Caki2 (cell line): ENCODE data around the gene C3orf18. TPM values are rescaled to one million over a fixed set of nuclear protein-coding genes. Genes with fewer than 3 reads are reported as not detected.

ENCODE experiments used
- DNase-seq: peaks from one replicate; pipeline ENCODE4 v3.0.0-alpha.2; 2015; ENCODE audit warnings: low read depth
- in situ Hi-C: cut with HindIII; loops from 2 replicates; pipeline ENCODE4 v1.10.0; 2016; ENCODE audit warnings: low sequenced_read_pairs, low pct_unique_long_range_greater_than_20kb, mixed read lengths
- total RNA-seq: library from RNA; depleted of rRNA; stranded (reverse); fragments of >200 nt; shearing (Covaris generic); gene quantifications from 2 replicates; pipeline ENCODE4 v1.2.3, GENCODE V29; 2014; ENCODE audit warnings: low replicate concordance

Gene C3orf18
- total RNA-seq, 1 experiment from 2014 or later: 7.1 TPM

DNA sequence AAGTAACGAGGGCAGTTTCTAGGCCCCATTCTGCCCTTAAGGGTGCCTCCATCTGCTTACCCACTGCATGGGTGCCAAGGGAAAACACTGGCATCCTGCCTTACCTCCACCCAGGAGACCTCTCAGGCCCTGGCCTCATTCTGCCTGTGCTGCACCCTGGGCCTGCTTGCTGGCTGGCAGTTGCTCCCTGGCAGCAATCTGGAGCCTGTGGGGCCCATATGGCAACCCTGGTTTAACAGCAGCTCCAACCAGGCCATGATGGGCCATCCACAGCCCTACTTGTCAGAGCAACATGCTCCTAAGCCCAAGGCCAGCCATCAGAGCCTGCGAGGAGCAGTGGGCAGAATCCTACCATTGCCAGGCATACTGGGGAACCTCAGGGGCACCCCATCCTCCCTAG is 3.7 kb downstream of the C3orf18 start:
- in situ Hi-C loops: no loop called here
- DNase-seq: no peak

- DNase-seq: no peak
- in situ Hi-C loops: no loop called here
Observed at GRCh38 chr3:50562861-50563260, 4.7 kb downstream of the C3orf18 start.

DNA sequence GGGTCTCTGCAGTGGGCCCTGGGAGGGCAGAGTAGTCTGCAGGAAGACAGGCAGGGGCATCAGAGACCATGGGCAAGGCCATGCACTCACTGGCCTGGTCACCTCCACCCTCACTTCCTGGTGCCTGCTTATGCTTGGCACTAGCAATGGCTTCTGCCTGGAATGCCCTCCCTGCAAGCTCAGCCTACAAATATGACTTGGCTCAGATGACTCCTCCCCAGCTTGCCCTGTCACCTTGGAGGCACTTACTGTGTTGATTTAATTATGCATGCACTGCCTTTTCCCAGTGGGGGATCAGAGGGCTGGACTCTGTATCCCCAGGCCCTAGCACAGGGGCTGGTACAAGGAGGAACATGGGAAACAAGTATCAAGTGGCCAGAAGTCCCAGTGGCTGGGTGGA is 7.8 kb downstream of the C3orf18 start:
- in situ Hi-C loops: no loop called here
- peak; percentile 23 for DNase-seq

DNA sequence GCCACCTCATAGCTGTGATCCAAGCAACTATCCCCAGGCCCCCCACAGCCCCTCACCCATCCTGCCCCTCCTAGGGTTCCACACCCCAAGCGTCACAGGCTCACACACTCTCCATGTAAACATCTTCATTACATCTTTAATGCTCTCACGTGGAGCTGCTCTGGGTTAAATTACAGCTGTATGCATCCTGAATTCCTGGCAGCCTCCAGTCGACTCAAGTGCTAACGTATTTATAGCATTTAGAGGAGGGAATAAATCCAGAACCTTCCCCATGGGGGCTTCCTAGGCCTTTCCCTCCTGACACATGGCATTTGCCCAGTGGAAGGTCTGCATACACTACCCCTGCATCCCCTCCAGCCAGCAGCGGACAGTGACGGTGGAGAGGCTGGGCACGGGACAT is 9.6 kb downstream of the C3orf18 start:
- DNase-seq: no peak
- in situ Hi-C loops: no loop called here

GRCh38 chr3:50557106-50557505 is 10.4 kb downstream of the C3orf18 start:
- in situ Hi-C loops: no loop called here
- DNase-seq: no peak

DNA sequence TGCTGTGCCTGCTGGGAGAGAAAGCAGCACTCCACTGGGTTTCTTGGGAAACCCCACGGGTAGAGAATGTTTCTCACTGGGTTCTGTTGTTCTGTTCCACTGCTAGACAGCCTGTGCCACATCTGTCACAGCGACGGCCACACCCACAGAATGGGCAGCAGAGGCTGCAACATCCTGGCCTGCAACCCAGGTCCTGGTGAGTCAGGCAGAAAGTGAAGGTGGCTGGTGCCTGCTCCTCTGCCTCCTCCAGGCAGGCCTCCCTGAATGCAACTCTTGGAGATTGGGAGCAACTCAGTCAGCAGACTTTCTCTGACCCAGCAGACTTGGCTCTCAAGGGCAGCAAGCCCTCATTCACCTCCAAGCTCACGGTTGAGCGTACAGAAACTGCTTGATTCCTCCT is 13.0 kb downstream of the C3orf18 start:
- in situ Hi-C loops: no loop called here
- DNase-seq: no peak

GRCh38 chr3:50552598-50552997 is 14.9 kb downstream of the C3orf18 start:
- no peak for DNase-seq
- in situ Hi-C loops: no loop called here

DNA sequence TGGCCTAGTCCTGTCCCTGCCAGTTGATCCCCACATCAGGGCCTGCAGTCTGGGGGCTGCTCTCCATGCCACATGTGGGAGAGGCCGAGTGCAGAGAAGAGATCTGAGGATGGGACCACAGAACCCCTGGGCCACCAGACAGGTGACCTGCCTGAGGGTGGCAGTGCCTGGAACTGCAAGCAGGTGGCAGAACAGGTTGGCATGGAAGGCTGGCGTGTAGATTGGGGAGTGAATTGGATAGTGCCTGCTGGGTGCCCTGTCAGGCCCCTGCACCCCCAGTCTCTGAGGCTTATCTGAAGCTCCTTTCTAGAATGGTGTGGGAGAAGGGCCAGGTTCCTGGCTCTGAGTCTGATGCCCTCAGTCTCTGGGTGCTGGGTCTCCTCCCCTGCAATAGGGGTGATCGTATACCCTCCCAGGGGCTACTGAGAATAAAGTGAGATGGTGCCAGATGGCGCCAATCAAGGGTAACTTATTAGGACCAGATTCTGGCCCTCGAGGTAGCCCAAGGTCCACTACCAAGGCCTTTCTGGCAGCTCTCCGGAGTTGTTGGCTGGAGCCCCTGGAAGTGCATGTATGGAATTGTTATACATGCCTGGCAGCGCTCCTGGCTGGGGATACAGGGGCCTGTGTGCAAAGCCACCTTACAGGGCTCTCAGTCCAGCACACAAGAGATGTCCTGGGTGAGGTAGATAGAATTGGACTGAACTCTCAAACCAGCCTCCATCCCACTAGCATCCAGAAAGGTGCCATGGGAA is 15.7 kb downstream of the C3orf18 start:
- in situ Hi-C loops: no loop called here
- no peak for DNase-seq

DNA sequence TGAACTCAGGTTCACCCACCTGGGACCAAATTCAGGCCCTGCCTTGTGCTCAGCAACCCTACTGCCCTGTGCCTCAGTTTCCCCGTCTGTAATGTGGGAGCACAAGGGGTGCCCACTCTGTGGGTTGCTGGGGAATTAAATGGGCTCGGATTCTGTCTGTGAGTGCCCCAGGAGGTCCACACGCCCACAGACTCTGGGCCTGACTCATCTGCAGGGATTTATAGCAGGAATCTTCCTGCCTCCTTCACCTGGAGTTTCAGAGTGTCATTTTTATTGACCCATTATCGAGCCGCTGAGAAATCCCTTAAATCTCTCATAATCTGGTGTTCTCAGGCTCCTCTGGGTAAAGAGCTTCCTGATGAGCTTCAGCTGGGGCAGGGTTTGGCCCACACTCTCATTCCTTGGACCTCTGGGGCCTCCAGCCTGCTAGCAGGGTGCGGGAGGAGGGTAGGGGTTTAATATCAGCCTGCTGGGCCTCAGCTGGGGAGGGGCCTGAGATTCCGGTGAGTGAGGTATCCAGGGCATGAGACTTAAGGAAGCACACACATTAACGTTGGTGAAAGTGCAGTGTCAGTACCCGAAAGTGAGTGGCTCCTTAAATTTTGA is 16.4 kb downstream of the C3orf18 start:
- no peak for DNase-seq
- in situ Hi-C loops: no loop called here

DNA sequence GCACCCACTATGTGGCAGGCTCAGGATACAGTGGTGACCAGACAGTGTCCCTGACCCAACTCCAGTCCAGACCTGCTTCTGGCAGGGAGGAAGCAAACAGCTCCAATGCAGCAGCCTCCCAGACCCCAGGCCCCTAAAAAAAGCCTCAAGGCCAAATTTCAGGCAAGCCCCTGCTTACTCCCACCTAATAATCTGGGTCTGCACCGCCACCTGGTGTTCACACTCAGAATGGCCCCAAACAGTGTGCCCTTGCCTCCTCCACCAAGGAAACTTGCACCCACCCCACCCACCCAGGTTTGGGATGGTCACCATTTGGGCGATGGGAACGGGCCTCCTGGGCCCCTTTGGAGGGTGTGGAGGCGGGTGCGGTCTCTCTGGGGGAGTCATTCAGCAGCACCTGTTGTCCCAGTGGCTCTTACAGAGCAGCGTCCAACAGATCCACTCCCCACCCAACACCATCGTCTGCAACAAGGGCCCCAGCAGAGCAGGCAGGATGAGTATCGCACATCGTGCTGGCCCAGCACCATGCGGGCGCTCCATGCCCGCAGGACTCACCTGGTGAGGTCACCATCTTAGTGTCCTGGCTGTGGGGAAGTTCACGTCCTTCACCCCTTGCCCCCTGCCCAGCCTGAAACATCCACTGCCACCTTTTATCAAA is 17.3 kb downstream of the C3orf18 start:
- in situ Hi-C loops: no loop called here
- DNase-seq: no peak

DNA sequence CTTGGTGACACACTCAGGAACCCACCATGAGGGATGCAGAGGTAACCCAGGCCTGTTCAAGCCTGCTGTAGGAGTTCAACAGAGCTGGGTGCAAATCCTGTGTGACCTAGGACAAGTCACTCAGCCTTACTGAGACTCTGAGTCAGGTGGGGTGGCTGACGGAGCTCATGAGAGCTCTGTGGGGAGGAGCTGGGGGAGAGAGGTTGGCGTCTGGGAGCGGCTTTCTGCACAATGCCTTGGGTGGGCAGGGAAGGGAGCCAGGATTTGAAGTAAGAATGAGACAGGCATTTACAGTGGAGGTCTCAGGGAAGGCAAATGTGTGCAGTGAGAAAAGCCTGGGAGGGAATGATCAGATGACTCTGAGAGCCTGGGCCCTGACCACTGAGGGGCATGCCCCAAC is 18.3 kb downstream of the C3orf18 start:
- no peak for DNase-seq
- in situ Hi-C loops: no loop called here

- in situ Hi-C loops: no loop called here
- no peak for DNase-seq
Observed at GRCh38 chr3:50545781-50546180, 21.8 kb downstream of the C3orf18 start.

DNA sequence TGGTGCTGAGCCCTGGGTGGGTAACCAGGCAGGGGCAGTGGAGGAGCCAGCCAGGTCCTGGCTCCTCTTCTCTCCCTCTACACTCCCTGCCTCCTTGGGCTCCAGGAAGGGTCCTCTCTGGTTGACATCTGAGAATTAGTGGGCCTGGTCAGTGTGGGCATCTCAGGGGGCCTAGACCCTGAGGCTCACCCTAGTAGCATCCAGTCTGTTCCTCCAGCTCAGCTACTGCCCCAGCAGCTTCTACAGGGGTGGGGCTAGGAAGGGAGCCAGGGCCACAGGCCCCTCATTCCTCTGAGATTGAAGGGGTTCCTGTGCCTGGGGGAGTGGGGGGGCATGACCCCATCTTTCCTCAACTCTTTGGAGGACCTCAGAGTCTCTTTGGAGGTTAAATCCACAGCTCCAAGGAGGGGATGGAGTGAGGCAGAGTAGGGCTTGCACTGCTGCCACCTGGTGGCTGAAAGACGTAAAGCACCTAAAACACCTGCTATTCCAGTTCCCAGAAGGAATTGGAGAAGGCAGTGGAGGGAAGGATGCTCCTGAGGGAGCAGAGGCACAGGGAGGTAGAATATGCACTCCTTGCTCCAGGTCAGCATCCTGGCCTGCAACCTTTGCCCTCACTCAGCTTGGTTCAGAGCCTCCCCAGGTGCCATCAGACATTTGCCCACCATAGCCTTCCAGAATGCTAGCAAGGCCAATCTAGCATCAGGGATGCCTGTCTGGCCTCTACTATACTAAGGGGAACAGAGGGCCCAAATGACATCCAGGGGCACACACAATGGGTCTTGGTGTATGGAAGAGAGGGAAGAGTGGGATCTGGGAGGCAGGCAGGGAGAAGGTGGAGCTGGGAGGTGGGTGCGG is 25.1 kb downstream of the C3orf18 start:
- peak; percentile 38 for DNase-seq
- in situ Hi-C loops: no loop called here

GRCh38 chr3:50539356-50540286 is 27.9 kb downstream of the C3orf18 start:
- no peak for DNase-seq
- in situ Hi-C loops: no loop called here

- DNase-seq: no peak
- in situ Hi-C loops: no loop called here
Observed at GRCh38 chr3:50537421-50538129, 30.0 kb downstream of the C3orf18 start.

GRCh38 chr3:50536471-50537180 is 30.9 kb downstream of the C3orf18 start:
- no peak for DNase-seq
- in situ Hi-C loops: no loop called here
